ENCODE data around the gene OPTC. TPM values are rescaled to one million over a fixed set of nuclear protein-coding genes. Genes with fewer than 3 reads are reported as not detected.
A peak's percentile ranks its signal among the peaks of the same experiment; 100 is the strongest.

The OPTC gene
- total and polyA plus RNA-seq, 9 of the 15 experiments (the other 6 are each of a cell fraction or from before 2014, with no cell fraction given), result not detected

- no peak for TF ChIP-seq MTA1 (IDR thresholded peaks at IDR 0.05; ENCODE audit: borderline replicate concordance)
- no peak for TF ChIP-seq ZNF197 (CRISPR knock-in tag; IDR thresholded peaks at IDR 0.05; ENCODE audit: low read depth)
- TF ChIP-seq MCM7 (IDR thresholded peaks at IDR 0.05), result no peak
- no peak for TF ChIP-seq HMGXB4 (CRISPR knock-in tag; IDR thresholded peaks at IDR 0.05)
- peak; percentile 78 for TF ChIP-seq MEF2A (IDR thresholded peaks at IDR 0.05; ENCODE audit: control insufficient read depth, low read depth, low read length)
- TF ChIP-seq SMAD1 (IDR thresholded peaks at IDR 0.05; ENCODE audit: low read depth, low read length, partially characterized antibody), result no peak
- no peak for TF ChIP-seq PYGO2 (tag; IDR thresholded peaks at IDR 0.05)
- TF ChIP-seq CTBP1 (IDR thresholded peaks at IDR 0.05; ENCODE audit: borderline replicate concordance), result peak; percentile 47; the same call in 1 of the 2 replicates
- peak; percentile 76 to 92 (median 85) for TF ChIP-seq CTCF (IDR thresholded peaks at IDR 0.05 in 2 of 3, conservative IDR thresholded peaks at IDR 0.05 in 1 of 3; ENCODE audit: insufficient read depth in 2 of 3, low read depth in 1 of 3, low read length in 3 of 3)
- peak; percentile 50 for TF ChIP-seq MEIS2 (IDR thresholded peaks at IDR 0.05; ENCODE audit: partially characterized antibody)
- no peak for TF ChIP-seq SMARCB1 (IDR thresholded peaks at IDR 0.05; ENCODE audit: insufficient read length, low read depth)
- TF ChIP-seq KLF16 (IDR thresholded peaks at IDR 0.05), result no peak
Observed at GRCh38 chr1:203504400-203505250, 10.7 kb downstream of the OPTC start (continued).

Measured in K562 (cell line).